T-helper 1 cell treated with Interleukin-12 subunit alpha and Interleukin-12 subunit beta and Interleukin-4 antibody, amounts not matched to agents 30 μg/mL and 1 μg/mL, for 36 hours (primary cell): ENCODE measurements around the gene EMX1.

ENCODE experiments used
- H3K27ac Mint-ChIP-seq: one replicate; pipeline ENCODE4 v1.8.0; 2021; ENCODE audit warnings: mild to moderate bottlenecking, mixed read lengths
- H3K27me3 Mint-ChIP-seq: one replicate; pipeline ENCODE4 v1.8.0; 2021; ENCODE audit warnings: low read depth, mixed read lengths
- H3K36me3 Mint-ChIP-seq: one replicate; pipeline ENCODE4 v1.8.0; 2021; ENCODE audit warnings: low read depth, mixed read lengths
- H3K4me1 Mint-ChIP-seq: one replicate; pipeline ENCODE4 v1.8.0; 2021; ENCODE audit warnings: low read depth, mixed read lengths
- H3K4me3 Mint-ChIP-seq: one replicate; pipeline ENCODE4 v1.8.0; 2021; ENCODE audit warnings: mild to moderate bottlenecking, moderate library complexity, mixed read lengths
- H3K9me3 Mint-ChIP-seq: one replicate; pipeline ENCODE4 v1.8.0; 2021; ENCODE audit warnings: mixed read lengths

The EMX1 gene

GRCh38 chr2:72952110-72952823, 34.9 kb downstream of the EMX1 start:
- Mint-ChIP-seq H3K9me3 (no peaks in the 10 kb centered on the region), H3K27me3 (no peaks in the 10 kb centered on the region), H3K4me3 (no peak overlapping the region), H3K27ac (peak overlapping the region; percentile 38), H3K4me1 (peaks cover 36% of the 10 kb centered on the region), H3K36me3 (peaks cover 4% of the 10 kb centered on the region)

DNA sequence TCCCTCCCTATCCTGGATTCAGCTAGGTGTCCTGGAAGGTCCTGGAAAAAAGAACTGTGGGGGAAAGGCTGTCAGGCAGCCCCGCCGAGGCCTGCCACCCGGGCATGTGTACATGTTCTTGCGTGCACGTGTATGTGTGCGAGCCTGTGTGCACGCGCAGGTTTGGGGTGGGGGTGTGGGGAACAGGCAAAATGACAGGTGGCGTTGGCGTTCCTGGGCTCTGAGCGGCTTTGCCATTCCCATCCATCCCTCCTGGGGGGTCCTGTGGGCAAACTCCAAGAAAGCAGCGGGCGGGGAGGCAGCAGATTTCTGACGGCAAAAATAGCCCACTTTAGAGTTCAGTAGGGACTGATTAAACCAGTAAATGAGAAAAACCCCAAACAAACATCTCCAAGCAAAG, 35.6 kb downstream of the EMX1 start:
- H3K9me3 Mint-ChIP-seq, result no peaks in the 10 kb centered on the region
- H3K27me3 Mint-ChIP-seq, result no peaks in the 10 kb centered on the region
- peaks cover 36% of the 10 kb centered on the region for H3K4me1 Mint-ChIP-seq
- H3K36me3 Mint-ChIP-seq, result peaks cover 4% of the 10 kb centered on the region
- H3K27ac Mint-ChIP-seq, result peak overlapping the region; percentile 89
- H3K4me3 Mint-ChIP-seq, result peak overlapping the region; percentile 86

GRCh38 chr2:72953528-72953927, 36.2 kb downstream of the EMX1 start:
- no peaks in the 10 kb centered on the region for H3K27me3 Mint-ChIP-seq
- peak overlapping the region; percentile 89 for H3K27ac Mint-ChIP-seq

DNA sequence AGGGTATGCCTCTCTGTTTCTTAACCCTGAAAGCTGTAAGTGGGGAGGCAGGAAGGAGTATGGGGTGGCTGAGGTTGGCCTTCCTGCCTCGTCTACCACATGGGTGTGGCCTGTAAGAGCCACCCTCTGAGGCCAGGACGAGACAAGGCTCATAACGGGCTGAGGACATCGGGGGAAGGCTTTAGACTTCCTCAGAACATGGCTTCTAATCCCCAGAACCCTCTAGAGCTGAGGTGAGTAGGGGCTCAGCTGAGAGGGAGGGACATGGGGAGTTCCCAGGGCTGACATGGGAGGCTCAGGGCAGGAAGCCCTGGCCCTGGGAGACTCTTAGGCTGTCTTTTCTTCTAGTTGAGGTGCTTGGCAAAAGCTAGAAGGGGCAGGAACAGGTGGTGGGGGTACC, 36.7 kb downstream of the EMX1 start:
- Mint-ChIP-seq H3K9me3 (no peaks in the 10 kb centered on the region), H3K27me3 (no peaks in the 10 kb centered on the region), H3K4me3 (peak overlapping the region; percentile 86), H3K36me3 (peaks cover 4% of the 10 kb centered on the region), H3K27ac (peak overlapping the region; percentile 89), H3K4me1 (peaks cover 36% of the 10 kb centered on the region)

More at GRCh38 chr2:72953528-72953927, 36.2 kb downstream of the EMX1 start:
- Mint-ChIP-seq H3K9me3 (no peaks in the 10 kb centered on the region), H3K4me1 (peaks cover 39% of the 10 kb centered on the region), H3K36me3 (peaks cover 4% of the 10 kb centered on the region), H3K4me3 (peak overlapping the region; percentile 86)

GRCh38 chr2:72954376-72955227, 37.3 kb downstream of the EMX1 start:
- H3K36me3 Mint-ChIP-seq, result peaks cover 4% of the 10 kb centered on the region
- H3K27me3 Mint-ChIP-seq, result no peaks in the 10 kb centered on the region
- no peaks in the 10 kb centered on the region for H3K9me3 Mint-ChIP-seq
- H3K27ac Mint-ChIP-seq, result peak overlapping the region; percentile 89
- H3K4me3 Mint-ChIP-seq, result peak overlapping the region; percentile 86
- peaks cover 37% of the 10 kb centered on the region for H3K4me1 Mint-ChIP-seq

DNA sequence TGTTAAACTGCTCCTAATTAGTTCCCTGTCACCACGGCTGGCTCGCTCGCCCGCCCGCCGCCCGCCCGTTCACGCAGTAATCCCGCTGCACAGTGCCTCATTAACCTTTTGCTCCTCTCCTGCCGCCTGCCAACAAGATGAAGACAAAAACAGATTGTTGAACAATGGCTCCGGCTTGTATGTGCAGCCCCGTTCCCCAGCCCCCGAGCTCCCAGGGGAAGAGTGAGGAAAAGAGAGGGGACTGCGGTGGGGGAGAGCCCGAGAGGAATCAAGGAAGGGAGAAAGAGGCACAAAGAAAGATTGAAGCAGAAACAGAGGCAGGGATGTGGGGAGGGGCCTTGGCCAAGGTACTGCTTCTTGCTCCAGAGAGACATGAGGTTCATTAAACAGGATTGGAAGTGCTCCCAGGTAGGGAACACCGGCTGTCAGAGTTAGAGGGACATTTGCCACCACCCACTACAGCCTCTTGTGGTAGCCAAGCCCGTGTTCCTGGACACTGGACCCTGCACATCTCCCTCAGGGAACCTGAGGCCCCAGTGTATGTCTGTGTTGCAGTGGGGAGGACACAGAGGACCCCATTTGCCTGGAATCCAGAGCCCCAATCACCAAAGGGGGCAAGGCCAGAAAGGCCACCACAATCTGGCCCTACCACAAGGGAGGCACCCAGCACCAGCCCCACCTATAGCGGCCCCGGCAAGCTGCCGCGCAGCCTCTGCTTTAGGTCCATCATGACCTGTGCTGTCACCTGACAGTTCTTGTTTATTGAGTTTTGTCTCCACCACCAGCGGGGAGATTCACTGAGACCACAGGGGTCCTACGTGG, 38.1 kb downstream of the EMX1 start:
- Mint-ChIP-seq H3K27me3 (no peaks in the 10 kb centered on the region), H3K27ac (peak overlapping the region; percentile 58), H3K36me3 (peaks cover 4% of the 10 kb centered on the region), H3K4me1 (peaks cover 39% of the 10 kb centered on the region), H3K9me3 (no peaks in the 10 kb centered on the region), H3K4me3 (peak overlapping the region; percentile 34)

DNA sequence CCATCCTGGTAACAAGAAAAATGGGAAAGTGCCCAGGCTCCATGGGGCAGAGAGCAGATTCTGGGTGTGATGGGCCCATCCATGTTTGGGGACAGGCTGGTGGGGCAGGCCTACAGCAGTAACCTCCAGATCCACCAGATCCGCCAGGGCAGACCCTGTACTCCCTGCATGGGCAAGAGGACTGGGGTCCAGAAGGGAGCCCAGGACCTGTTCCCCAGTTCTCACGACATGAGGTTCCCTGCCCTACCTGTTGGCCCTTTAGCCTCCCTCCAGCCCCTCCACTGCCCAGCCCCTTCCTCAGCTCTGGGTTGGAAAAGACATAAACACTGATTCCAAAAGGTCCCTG, 38.7 kb downstream of the EMX1 start:
- no peak overlapping the region for H3K27ac Mint-ChIP-seq
- H3K36me3 Mint-ChIP-seq, result peaks cover 4% of the 10 kb centered on the region
- H3K4me3 Mint-ChIP-seq, result no peak overlapping the region
- peaks cover 39% of the 10 kb centered on the region for H3K4me1 Mint-ChIP-seq
- no peaks in the 10 kb centered on the region for H3K9me3 Mint-ChIP-seq
- no peaks in the 10 kb centered on the region for H3K27me3 Mint-ChIP-seq

DNA sequence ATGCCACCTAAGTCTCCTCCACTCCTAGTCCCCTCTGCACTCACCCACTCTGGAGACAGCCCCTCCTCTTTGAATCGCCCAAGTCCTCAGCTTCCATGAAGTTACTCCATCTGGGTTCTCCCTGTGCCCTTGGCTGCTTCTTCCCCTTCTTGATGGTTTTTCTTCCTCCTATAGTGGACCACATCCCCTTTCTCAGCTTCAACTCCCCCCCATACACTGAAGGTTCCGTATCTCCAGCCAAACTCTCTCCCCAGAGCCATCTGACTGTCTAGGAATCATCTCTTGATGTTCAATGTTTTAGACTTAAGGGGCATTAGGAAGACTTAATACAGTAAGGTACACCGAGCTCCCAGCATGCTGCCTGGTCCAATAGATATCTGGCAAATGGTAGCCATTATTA, 39.6 kb downstream of the EMX1 start:
- Mint-ChIP-seq H3K4me3 (no peak overlapping the region), H3K4me1 (peaks cover 39% of the 10 kb centered on the region), H3K27me3 (no peaks in the 10 kb centered on the region), H3K27ac (no peak overlapping the region), H3K36me3 (peaks cover 4% of the 10 kb centered on the region), H3K9me3 (no peaks in the 10 kb centered on the region)

GRCh38 chr2:72958542-72959385, 41.4 kb downstream of the EMX1 start:
- peaks cover 30% of the 10 kb centered on the region for H3K4me1 Mint-ChIP-seq
- H3K27ac Mint-ChIP-seq, result no peak overlapping the region
- peaks cover 4% of the 10 kb centered on the region for H3K36me3 Mint-ChIP-seq
- H3K9me3 Mint-ChIP-seq, result no peaks in the 10 kb centered on the region
- no peak overlapping the region for H3K4me3 Mint-ChIP-seq
- no peaks in the 10 kb centered on the region for H3K27me3 Mint-ChIP-seq

DNA sequence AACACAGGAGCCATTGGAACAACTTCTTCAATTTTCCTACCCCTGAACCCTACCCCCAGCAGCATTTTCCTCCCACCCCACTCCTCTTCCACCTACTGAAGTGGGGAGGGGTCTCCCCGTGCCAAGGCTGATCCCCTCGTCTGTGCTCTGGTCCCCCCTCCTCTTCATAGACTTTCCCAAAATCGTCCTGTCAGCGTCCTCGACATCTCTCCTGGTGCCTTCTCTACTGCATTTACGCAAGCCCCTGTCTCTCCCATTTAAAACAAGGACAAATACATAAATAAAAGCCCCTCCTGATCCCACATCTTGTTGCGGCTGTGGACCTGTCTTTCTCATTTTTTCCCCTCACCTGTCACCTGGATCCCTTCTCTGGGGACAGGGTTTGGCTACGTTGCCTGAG, 42.2 kb downstream of the EMX1 start:
- Mint-ChIP-seq H3K9me3 (no peaks in the 10 kb centered on the region), H3K27me3 (no peaks in the 10 kb centered on the region), H3K4me3 (no peak overlapping the region), H3K36me3 (peaks cover 4% of the 10 kb centered on the region), H3K4me1 (peaks cover 22% of the 10 kb centered on the region), H3K27ac (no peak overlapping the region)

DNA sequence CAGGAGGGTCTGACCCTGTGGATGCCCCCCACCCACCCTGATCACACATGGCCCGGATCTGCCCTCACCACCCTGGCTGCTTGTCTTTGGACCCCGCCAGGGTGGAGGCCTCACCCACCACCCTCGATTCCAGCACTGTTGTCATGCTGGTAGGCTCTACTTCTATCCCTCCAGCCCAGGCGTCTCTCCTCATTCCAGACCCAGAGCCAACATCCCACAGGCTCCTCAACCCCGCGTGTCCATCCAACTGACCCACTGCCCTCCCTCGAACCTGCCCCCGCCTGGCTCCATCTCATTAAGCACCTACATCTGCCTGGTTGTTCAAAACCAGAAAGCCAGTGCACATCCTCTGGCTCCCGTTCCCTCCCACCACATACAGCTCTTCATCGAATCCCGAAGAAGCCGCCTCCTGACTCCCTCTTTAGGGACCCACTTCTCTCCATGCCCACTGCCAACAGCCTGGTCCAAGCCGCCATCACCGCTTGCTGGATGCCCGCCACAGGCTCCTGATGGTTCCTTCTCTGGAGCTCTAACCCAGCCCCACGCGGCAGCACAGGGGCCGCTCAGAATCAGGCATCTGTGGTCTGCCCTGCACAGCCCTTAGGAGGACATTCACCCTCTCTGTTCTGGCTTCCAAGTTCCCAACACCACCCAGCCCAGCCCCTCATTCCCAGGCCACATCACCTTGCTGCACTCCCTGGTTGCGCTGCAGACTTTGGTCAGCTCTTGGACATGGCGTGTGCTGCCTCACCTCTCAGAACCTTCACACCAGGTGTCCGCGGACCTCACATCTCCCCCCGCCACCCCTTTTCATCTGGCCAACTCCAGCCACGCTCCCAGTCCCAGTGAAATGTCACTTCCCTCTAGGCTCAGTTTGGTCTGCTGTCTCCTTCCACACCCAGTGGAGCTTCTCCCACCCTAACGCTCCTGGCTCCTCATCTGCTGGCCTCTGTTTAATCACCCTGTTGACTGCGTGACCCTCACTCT, 43.0 kb downstream of the EMX1 start:
- Mint-ChIP-seq H3K27ac (no peak overlapping the region), H3K27me3 (no peaks in the 10 kb centered on the region), H3K36me3 (peaks cover 4% of the 10 kb centered on the region), H3K4me1 (peaks cover 14% of the 10 kb centered on the region), H3K9me3 (no peaks in the 10 kb centered on the region), H3K4me3 (no peak overlapping the region)

- peaks cover 13% of the 10 kb centered on the region for H3K4me1 Mint-ChIP-seq
Observed at GRCh38 chr2:72961036-72961720, 43.9 kb downstream of the EMX1 start.

More at GRCh38 chr2:72961036-72961720, 43.9 kb downstream of the EMX1 start:
- no peak overlapping the region for H3K4me3 Mint-ChIP-seq
- H3K27ac Mint-ChIP-seq, result no peak overlapping the region
- H3K27me3 Mint-ChIP-seq, result no peaks in the 10 kb centered on the region
- peaks cover 4% of the 10 kb centered on the region for H3K36me3 Mint-ChIP-seq
- H3K9me3 Mint-ChIP-seq, result no peaks in the 10 kb centered on the region
